ENCODE results near the gene SALL2.

Gene SALL2

DNA sequence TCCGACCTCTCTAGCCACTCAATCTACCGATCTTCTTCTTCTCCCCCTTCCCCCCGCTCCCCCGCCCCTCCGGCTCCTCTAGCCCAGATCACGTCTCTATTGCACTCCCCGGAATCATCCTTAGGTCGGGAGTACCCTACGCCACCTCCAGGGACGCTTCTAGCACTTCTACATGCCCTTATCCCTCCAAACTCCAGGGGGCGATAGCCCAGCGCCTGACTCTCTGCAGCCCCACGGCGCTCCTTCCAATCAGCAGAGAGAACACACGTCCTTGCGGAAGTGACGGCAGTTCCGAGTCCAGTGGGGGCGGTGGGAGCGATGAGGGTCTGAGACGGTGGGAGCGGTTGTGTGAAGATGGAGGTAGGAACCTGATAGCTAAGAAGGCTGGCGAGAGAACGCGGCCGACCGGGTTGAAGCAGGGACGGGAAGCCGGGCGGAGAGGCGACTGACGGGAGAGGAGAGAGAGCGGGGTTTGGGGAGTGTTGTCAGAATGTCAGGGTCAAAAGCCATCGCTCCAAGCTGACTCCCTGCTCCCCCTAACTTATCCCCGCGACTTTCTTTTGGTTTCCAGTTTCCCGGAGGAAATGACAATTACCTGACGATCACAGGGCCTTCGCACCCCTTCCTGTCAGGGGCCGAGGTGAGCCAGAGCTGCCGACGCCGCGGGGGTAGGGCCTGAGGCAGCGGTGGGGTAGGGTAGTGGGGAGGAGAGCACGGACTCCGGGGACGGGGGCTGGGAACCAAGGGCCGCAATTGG, 49.0 kb downstream of the SALL2 start, which contains the start of the genes RAB2B and TOX4:
Gene RAB2B, minus strand, starts transcription at position 35 of the 757 bp plus-strand sequence. CDS start 87 bp downstream, outside the sequence.
Gene TOX4, plus strand, starts transcription at position 271 of the 757 bp plus-strand sequence. Its CDS starts 84 bp downstream, at position 355.
- peak; percentile 99 for DNase-seq

DNA sequence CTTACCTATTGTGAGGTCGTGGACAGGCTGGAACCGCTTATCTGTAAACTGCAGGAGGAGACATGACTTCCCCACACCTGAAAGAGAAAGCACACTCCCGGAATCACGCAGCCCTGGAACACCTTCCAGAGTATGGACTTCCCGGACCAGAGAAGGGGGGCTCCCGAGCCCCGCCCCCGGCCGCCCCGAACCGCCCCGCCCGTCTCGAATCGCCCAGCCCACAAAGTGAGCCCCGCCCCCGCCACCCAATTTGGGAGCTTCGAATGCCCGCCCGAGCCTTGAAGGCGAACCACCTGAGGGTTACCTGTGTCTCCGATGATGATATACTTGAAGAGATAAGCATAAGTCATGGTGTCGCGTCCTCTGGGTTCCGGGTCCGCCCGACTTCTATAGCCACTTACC, 49.6 kb downstream of the SALL2 start:
- peak; percentile 93 for DNase-seq

DNA sequence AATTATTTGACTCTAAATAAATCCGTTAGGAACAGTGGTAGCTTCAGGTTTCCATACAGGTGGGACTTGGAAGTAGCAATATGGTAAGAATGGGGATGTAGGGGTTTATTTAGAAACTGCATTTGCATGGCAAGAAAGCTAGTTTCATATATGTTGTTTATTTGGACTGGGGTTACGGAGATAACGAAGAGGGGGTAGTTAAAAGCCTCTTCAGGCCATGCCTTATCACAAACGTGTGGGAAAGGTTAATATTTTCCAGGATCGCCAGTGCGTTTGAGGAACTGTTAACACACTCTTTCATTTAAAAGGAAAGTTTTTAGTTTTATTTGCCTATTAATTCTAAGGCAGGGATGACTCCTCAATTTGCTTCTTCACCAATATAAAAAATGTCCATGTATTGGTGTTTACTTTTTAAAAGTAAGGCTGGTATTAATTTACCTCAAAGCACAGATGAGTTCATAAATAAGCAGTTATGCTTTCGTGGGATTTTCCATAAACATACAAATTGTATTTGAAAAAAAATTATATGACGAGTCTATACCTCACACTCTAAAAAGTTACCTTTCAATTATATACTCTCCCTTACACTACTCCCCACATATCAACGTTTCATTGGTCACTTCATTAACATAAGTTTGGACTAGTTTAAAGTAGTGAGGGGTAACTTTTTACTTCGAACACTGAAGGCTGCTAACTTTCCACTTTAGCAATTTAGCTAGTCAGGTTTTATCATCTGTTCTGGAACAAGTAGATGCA, 50.2 kb downstream of the SALL2 start:
- DNase-seq = no peak

Measured in kidney glomerular epithelial cell (primary cell).